Peyer's patch (tissue), 4 donors: Measurements from ENCODE around the gene SRSF1.

Experiments
- CTCF ChIP-seq, 6 experiments: fragments of 450-650 bp in 4 of 6; fragments of 200-600 bp in 2 of 6; sonication (generic) in 1 of 6; IDR thresholded peaks; one replicate each; pipeline ENCODE4 v1.5.1; 2017 to 2019; ENCODE audit warnings: antibody characterized with exemption in 6 of 6, mild to moderate bottlenecking in 3 of 6, moderate library complexity in 1 of 6
- POLR2A ChIP-seq, 2 donors: fragments of 450-650 bp; IDR thresholded peaks; one replicate each; pipeline ENCODE4 v1.5.1; 2017; ENCODE audit warnings: antibody characterized with exemption in 2 of 2, mild to moderate bottlenecking in 2 of 2, moderate library complexity in 2 of 2

GRCh38 chr17:58001461-58002124 lies 5.5 kb downstream of the SRSF1 start:
- TF ChIP-seq POLR2A (IDR thresholded peaks at IDR 0.05) (no peak), CTCF (IDR thresholded peaks at IDR 0.05) (no peak)
